22Rv1 (cell line): ENCODE measurements around the gene PHLDA2.

ENCODE experiments used
- CTCF ChIP-seq: fragments of 450-650 bp; IDR thresholded peaks from 2 replicates; pipeline ENCODE4 v1.5.1; 2017; ENCODE audit warnings: mild to moderate bottlenecking
- ZFX ChIP-seq: fragments of 450-650 bp; IDR thresholded peaks from 2 replicates; pipeline ENCODE4 v1.6.1; 2017; ENCODE audit warnings: antibody characterized with exemption, borderline replicate concordance

DNA sequence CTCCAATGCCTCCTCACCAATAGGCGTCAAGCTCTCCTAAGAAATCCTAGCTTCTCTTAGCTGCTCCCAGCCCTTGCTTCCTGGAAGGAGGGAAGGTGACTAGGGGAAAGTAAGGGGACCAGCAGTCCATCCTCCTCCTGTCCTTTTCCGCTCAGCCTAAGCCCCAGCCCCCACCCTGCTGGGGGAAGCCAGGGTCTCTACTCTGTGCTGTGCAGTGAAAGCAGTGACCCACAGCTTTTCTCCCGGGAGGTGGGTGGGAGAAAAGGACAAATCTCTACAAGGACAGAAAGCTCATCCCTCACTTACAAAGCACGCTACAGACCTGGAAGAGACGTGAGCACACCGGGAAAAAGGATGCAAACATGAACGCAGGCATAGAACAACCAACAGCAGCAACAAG, 30.9 kb upstream of the PHLDA2 start:
- no peak for TF ChIP-seq CTCF
- no peak for TF ChIP-seq ZFX
